ENCODE measurements around the gene TGM1. TPM values are rescaled to one million over a fixed set of nuclear protein-coding genes. Genes with fewer than 3 reads are reported as not detected.

TGM1 gene
- total and polyA plus RNA-seq, 10 of the 15 experiments (the other 5 are each of a cell fraction or from before 2014, with no cell fraction given) = 0.05 to 5.9 (median 1.8) TPM

- TF ChIP-seq, protein P1, sequence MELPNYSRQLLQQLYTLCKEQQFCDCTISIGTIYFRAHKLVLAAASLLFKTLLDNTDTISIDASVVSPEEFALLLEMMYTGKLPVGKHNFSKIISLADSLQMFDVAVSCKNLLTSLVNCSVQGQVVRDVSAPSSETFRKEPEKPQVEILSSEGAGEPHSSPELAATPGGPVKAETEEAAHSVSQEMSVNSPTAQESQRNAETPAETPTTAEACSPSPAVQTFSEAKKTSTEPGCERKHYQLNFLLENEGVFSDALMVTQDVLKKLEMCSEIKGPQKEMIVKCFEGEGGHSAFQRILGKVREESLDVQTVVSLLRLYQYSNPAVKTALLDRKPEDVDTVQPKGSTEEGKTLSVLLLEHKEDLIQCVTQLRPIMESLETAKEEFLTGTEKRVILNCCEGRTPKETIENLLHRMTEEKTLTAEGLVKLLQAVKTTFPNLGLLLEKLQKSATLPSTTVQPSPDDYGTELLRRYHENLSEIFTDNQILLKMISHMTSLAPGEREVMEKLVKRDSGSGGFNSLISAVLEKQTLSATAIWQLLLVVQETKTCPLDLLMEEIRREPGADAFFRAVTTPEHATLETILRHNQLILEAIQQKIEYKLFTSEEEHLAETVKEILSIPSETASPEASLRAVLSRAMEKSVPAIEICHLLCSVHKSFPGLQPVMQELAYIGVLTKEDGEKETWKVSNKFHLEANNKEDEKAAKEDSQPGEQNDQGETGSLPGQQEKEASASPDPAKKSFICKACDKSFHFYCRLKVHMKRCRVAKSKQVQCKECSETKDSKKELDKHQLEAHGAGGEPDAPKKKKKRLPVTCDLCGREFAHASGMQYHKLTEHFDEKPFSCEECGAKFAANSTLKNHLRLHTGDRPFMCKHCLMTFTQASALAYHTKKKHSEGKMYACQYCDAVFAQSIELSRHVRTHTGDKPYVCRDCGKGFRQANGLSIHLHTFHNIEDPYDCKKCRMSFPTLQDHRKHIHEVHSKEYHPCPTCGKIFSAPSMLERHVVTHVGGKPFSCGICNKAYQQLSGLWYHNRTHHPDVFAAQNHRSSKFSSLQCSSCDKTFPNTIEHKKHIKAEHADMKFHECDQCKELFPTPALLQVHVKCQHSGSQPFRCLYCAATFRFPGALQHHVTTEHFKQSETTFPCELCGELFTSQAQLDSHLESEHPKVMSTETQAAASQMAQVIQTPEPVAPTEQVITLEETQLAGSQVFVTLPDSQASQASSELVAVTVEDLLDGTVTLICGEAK (IDR thresholded peaks at IDR 0.05; ENCODE audit: borderline replicate concordance) = peak; percentile 91
- TF ChIP-seq DPF2 (IDR thresholded peaks at IDR 0.05) (0 out of 2 replicates have a peak, but pooled peaks have one; percentile 18), CBFB (IDR thresholded peaks at IDR 0.05; ENCODE audit: low read depth) (no peak), SRF (IDR thresholded peaks at IDR 0.05; ENCODE audit: low read depth in 2 of 2, low read length in 2 of 2) (no peak), JUNB (IDR thresholded peaks at IDR 0.05) (no peak; the same call in 1 of the 2 replicates), HDAC6 (IDR thresholded peaks at IDR 0.05; ENCODE audit: unreplicated experiment) (no peak), BMI1 (IDR thresholded peaks at IDR 0.05; ENCODE audit: borderline replicate concordance) (0 out of 2 replicates have a peak, but pooled peaks have one; percentile 22), RCOR1 (conservative IDR thresholded peaks at IDR 0.05; ENCODE audit: low read depth, low read length) (no peak), TCF12 (IDR thresholded peaks at IDR 0.05; ENCODE audit: low read depth, low read length) (no peak), CHD4 (IDR thresholded peaks at IDR 0.05) (no peak), STAT1 (conservative IDR thresholded peaks at IDR 0.05) (no peak), E4F1 (IDR thresholded peaks at IDR 0.05; ENCODE audit: borderline replicate concordance, partially characterized antibody) (peak; percentile 69)
- TF ChIP-seq, protein P2, sequence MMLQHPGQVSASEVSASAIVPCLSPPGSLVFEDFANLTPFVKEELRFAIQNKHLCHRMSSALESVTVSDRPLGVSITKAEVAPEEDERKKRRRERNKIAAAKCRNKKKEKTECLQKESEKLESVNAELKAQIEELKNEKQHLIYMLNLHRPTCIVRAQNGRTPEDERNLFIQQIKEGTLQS (IDR thresholded peaks at IDR 0.05; ENCODE audit: borderline replicate concordance, extremely low read depth, low read depth, low read length) = no peak
- TF ChIP-seq, protein P3, sequence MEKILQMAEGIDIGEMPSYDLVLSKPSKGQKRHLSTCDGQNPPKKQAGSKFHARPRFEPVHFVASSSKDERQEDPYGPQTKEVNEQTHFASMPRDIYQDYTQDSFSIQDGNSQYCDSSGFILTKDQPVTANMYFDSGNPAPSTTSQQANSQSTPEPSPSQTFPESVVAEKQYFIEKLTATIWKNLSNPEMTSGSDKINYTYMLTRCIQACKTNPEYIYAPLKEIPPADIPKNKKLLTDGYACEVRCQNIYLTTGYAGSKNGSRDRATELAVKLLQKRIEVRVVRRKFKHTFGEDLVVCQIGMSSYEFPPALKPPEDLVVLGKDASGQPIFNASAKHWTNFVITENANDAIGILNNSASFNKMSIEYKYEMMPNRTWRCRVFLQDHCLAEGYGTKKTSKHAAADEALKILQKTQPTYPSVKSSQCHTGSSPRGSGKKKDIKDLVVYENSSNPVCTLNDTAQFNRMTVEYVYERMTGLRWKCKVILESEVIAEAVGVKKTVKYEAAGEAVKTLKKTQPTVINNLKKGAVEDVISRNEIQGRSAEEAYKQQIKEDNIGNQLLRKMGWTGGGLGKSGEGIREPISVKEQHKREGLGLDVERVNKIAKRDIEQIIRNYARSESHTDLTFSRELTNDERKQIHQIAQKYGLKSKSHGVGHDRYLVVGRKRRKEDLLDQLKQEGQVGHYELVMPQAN (conservative IDR thresholded peaks at IDR 0.05) = peak; percentile 80
- TF ChIP-seq, protein P4, sequence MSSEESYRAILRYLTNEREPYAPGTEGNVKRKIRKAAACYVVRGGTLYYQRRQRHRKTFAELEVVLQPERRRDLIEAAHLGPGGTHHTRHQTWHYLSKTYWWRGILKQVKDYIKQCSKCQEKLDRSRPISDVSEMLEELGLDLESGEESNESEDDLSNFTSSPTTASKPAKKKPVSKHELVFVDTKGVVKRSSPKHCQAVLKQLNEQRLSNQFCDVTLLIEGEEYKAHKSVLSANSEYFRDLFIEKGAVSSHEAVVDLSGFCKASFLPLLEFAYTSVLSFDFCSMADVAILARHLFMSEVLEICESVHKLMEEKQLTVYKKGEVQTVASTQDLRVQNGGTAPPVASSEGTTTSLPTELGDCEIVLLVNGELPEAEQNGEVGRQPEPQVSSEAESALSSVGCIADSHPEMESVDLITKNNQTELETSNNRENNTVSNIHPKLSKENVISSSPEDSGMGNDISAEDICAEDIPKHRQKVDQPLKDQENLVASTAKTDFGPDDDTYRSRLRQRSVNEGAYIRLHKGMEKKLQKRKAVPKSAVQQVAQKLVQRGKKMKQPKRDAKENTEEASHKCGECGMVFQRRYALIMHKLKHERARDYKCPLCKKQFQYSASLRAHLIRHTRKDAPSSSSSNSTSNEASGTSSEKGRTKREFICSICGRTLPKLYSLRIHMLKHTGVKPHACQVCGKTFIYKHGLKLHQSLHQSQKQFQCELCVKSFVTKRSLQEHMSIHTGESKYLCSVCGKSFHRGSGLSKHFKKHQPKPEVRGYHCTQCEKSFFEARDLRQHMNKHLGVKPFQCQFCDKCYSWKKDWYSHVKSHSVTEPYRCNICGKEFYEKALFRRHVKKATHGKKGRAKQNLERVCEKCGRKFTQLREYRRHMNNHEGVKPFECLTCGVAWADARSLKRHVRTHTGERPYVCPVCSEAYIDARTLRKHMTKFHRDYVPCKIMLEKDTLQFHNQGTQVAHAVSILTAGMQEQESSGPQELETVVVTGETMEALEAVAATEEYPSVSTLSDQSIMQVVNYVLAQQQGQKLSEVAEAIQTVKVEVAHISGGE (CRISPR knock-in tag; IDR thresholded peaks at IDR 0.05) = peak; percentile 69
Measured at GRCh38 chr14:24232645-24233537, 30.1 kb downstream of the TGM1 start, which contains the start of gene GMPR2 (continued).
